K562 (cell line): ENCODE results near the gene TALDO1. TPM values are rescaled to one million over a fixed set of nuclear protein-coding genes. Genes with fewer than 3 reads are reported as not detected.
A peak's percentile ranks its signal among the peaks of the same experiment; 100 is the strongest.

Experiments used
- CAMTA2 ChIP-seq: fragments of 250-450 bp; sonication (Bioruptor Pico); conservative IDR thresholded peaks from 2 replicates; pipeline ENCODE4 v1.5.1; 2022
- CEBPG ChIP-seq, 3 experiments: fragments of 200-800 bp in 1 of 3; sonication (Bioruptor generic) in 1 of 3; sonication (generic) in 1 of 3; formaldehyde crosslinking in 1 of 3; IDR thresholded peaks in 2 of 3; conservative IDR thresholded peaks in 1 of 3; 2 replicates each; pipeline versions ENCODE4 v1.6.1 to v1.8.0; 2016 to 2022; ENCODE audit warnings: missing compliant biosample characterization in 2 of 3, missing genetic modification characterization in 2 of 3, mild to moderate bottlenecking in 1 of 3, missing genetic modification reagents in 1 of 3
- GATAD2B ChIP-seq: fragments of 450-650 bp; IDR thresholded peaks from 2 replicates; pipeline ENCODE4 v1.6.1; 2017; ENCODE audit warnings: mild to moderate bottlenecking, borderline replicate concordance
- KAT7 ChIP-seq: sonication (generic); formaldehyde crosslinking; IDR thresholded peaks from 2 replicates; pipeline ENCODE4 v1.8.0; 2022; ENCODE audit warnings: missing genetic modification reagents, mild to moderate bottlenecking, borderline replicate concordance
- KLF16 ChIP-seq: IDR thresholded peaks from 2 replicates; pipeline ENCODE4 v1.6.1; 2016; ENCODE audit warnings: antibody characterized with exemption
- L3MBTL2 ChIP-seq: fragments of 450-650 bp; IDR thresholded peaks from 2 replicates; pipeline ENCODE4 v1.6.1; 2016; ENCODE audit warnings: mild to moderate bottlenecking, moderate library complexity
- LEF1 ChIP-seq: fragments of 450-650 bp; IDR thresholded peaks from 2 replicates; pipeline ENCODE4 v1.6.1; 2016; ENCODE audit warnings: mild to moderate bottlenecking
- MAZ ChIP-seq, 2 experiments: fragments of 450-650 bp in 1 of 2; sonication (generic) in 1 of 2; formaldehyde crosslinking; IDR thresholded peaks in 1 of 2; conservative IDR thresholded peaks in 1 of 2; 2 replicates each; pipeline versions ENCODE4 v1.4.0 to v1.5.0; 2020; ENCODE audit warnings: mild to moderate bottlenecking in 1 of 2, missing genetic modification reagents in 1 of 2
- MXI1 ChIP-seq: IDR thresholded peaks from 2 replicates; pipeline ENCODE4 v1.6.1; 2011; ENCODE audit warnings: low read depth, mild to moderate bottlenecking, improper control_type of control experiment, low read length
- NCOA4 ChIP-seq: fragments of 450-650 bp; IDR thresholded peaks from 2 replicates; pipeline ENCODE4 v1.6.1; 2018; ENCODE audit warnings: mild to moderate bottlenecking; ENCODE audit not compliant: partially characterized antibody
- NFATC3 ChIP-seq: fragments of 450-650 bp; IDR thresholded peaks from 2 replicates; pipeline ENCODE4 v1.6.1; 2017; ENCODE audit warnings: mild to moderate bottlenecking
- RBM17 ChIP-seq: fragments of 200-400 bp; formaldehyde crosslinking; IDR thresholded peaks from 2 replicates; pipeline ENCODE4 v1.6.1; 2017; ENCODE audit warnings: low read depth, mild to moderate bottlenecking, low read length, borderline replicate concordance
- RFX5 ChIP-seq: IDR thresholded peaks from 2 replicates; pipeline ENCODE4 v1.6.1; 2011; ENCODE audit warnings: low read depth, mild to moderate bottlenecking, improper control_type of control experiment, low read length
- SRSF7 ChIP-seq: fragments of 200-400 bp; formaldehyde crosslinking; optimal IDR thresholded peaks from 2 replicates; pipeline ENCODE3; 2017; ENCODE audit warnings: mild to moderate bottlenecking, low read depth, low read length
- TARDBP ChIP-seq: fragments of 450-650 bp; IDR thresholded peaks from 2 replicates; pipeline ENCODE4 v1.6.1; 2016
- TBP ChIP-seq: optimal IDR thresholded peaks from 2 replicates; pipeline ENCODE3; 2011; ENCODE audit warnings: low read depth, low read length, improper control_type of control experiment
- VEZF1 ChIP-seq: fragments of 200-800 bp; sonication (Bioruptor generic); IDR thresholded peaks from 2 replicates; pipeline ENCODE4 v1.6.1; 2017; ENCODE audit warnings: missing genetic modification characterization, missing compliant biosample characterization
- ZBTB26 ChIP-seq: fragments of 450-650 bp; formaldehyde crosslinking; IDR thresholded peaks from 2 replicates; pipeline ENCODE4 v1.4.0; 2022; ENCODE audit warnings: missing genetic modification characterization
- ZFPM2 ChIP-seq: fragments of 250-450 bp; sonication (Bioruptor Pico); IDR thresholded peaks from 2 replicates; pipeline ENCODE4 v1.5.1; 2022; ENCODE audit warnings: mild to moderate bottlenecking
- ZNF699 ChIP-seq: fragments of 250-450 bp; sonication (Bioruptor Pico); IDR thresholded peaks from 2 replicates; pipeline ENCODE4 v1.8.0; 2021; ENCODE audit warnings: mild to moderate bottlenecking, moderate library complexity; ENCODE audit not compliant: insufficient replicate concordance
- ZNF76 ChIP-seq: fragments of 250-450 bp; sonication (Bioruptor Pico); IDR thresholded peaks from 2 replicates; pipeline ENCODE4 v1.4.0; 2020; ENCODE audit warnings: mild to moderate bottlenecking, moderate library complexity, borderline replicate concordance
- ZNF780A ChIP-seq: fragments of 250-450 bp; sonication (Bioruptor Pico); IDR thresholded peaks from 2 replicates; pipeline ENCODE4 v1.5.0; 2021; ENCODE audit warnings: mild to moderate bottlenecking
- ZNF785 ChIP-seq: fragments of 250-450 bp; sonication (Bioruptor Pico); IDR thresholded peaks from 2 replicates; pipeline ENCODE4 v1.4.0; 2020; ENCODE audit warnings: mild to moderate bottlenecking
- ZSCAN32 ChIP-seq: fragments of 450-650 bp; formaldehyde crosslinking; IDR thresholded peaks from 2 replicates; pipeline ENCODE4 v1.4.0; 2020; ENCODE audit warnings: mild to moderate bottlenecking, moderate library complexity
- polyA plus RNA-seq, 8 experiments: library from polyadenylated mRNA; depleted of rRNA in 4 of 8; stranded (reverse) in 5 of 8; unstranded in 3 of 8; fragments of >200 nt; fragmentation: Nextera tagmentation in 2 of 8; fragmentation: Illumina TruSeq in 1 of 8; extraction: Ambion mirVana in 2 of 8; extraction: Trizol in 1 of 8; gene quantifications; 2 replicates each; pipeline versions ENCODE4 v1.2.1 to v1.2.3, GENCODE V29; 2011 to 2014; ENCODE audit warnings: inconsistent platforms in 1 of 8, missing spikeins in 1 of 8
- total RNA-seq, 7 experiments: library from RNA; depleted of rRNA in 6 of 7; stranded (reverse); fragments of >200 nt in 6 of 7; fragmentation: Illumina TruSeq in 2 of 7; extraction: Trizol in 2 of 7; gene quantifications; 2 replicates each; pipeline versions ENCODE4 v1.2.1 to v1.2.3, GENCODE V29; 2011 to 2021; ENCODE audit warnings: low replicate concordance in 1 of 7
- TF ChIP-seq, protein P1 (sequence below): fragments of 200-400 bp; formaldehyde crosslinking; IDR thresholded peaks from 2 replicates; pipeline ENCODE4 v1.6.1; 2017; ENCODE audit warnings: mild to moderate bottlenecking, low read depth, low read length, moderate library complexity

The TALDO1 gene
- total and polyA plus RNA-seq, 9 of the 15 experiments (the other 6 are each of a cell fraction or from before 2014, with no cell fraction given) = 260 to 541 (median 441) TPM

DNA sequence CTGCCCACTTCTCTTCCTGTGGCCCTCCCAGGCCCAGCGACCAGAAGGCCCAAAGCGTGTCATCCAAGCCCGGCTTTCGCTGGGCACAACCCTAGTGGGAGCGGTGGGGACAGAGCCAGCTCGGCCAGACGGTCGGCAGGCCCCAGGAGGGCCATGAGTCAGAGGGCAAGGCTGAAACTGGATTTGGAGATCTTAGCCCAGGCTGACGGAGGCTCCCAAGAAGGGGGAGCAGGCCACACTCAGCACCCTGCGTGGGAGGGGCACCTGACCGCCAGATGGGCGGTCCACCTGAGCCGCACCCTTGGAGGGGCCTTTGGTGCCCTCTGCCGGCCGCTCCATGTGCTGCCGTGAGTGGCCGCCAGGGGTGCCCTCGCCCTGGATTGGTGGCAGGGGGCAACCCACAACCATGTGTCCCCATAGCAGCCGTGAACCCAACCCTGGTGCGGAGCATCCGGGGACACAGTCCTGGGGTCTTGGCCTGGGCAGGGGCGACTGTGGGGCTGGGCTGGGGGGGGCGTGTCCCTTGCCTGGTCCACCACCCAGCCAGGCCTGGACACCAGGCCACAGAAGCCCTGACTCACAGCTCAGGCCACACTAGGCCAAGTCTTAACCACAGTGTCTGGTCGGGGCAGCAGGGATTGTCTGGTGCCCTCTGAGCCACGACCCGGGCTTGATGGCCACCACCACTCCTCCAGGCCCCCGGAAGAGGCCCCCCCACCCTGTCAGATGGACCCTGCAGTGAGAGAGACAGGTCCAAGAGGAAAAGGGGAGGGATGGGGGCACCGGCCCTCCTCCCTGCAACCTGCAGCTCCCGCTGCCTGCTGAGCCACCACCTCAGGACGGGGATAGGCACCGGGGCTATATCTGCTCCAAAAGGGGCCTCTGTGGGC lies 19.2 kb upstream of the TALDO1 start (continued):
- TF ChIP-seq ZNF699 = no peak
- no peak for TF ChIP-seq RBM17
- no peak for TF ChIP-seq ZFPM2 (CRISPR knock-in tag)
- TF ChIP-seq MXI1 = no peak
- TF ChIP-seq ZNF785 = no peak
- TF ChIP-seq TARDBP = no peak
- TF ChIP-seq RFX5 = no peak
- TF ChIP-seq NCOA4 = no peak
- no peak for TF ChIP-seq NFATC3
- TF ChIP-seq KAT7 (CRISPR knock-in tag) = no peak
- TF ChIP-seq LEF1 = no peak
- TF ChIP-seq ZSCAN32 (CRISPR knock-in tag) = no peak
- TF ChIP-seq VEZF1 = peak; percentile 94
- peak; percentile 87 for TF ChIP-seq GATAD2B
- no peak; the same call in 1 of the 2 replicates for TF ChIP-seq CAMTA2 (CRISPR knock-in tag)
- TF ChIP-seq ZNF780A (CRISPR knock-in tag) = no peak
- TF ChIP-seq ZNF76 = 0 out of 2 replicates have a peak, but pooled peaks have one; percentile 45
- TF ChIP-seq ZBTB26 (CRISPR knock-in tag) = no peak
- TF ChIP-seq KLF16 = peak; percentile 87
- peak; percentile 94 for TF ChIP-seq MAZ (CRISPR knock-in tag; conservative IDR thresholded peaks at IDR 0.05 in 1 of 2, IDR thresholded peaks at IDR 0.05 in 1 of 2)
- TF ChIP-seq SRSF7 = no peak
- no peak for TF ChIP-seq TBP
- TF ChIP-seq L3MBTL2 = peak; percentile 64; the same call in 1 of the 2 replicates
- 0 out of 2 replicates have a peak, but pooled peaks have one; percentile 49 for TF ChIP-seq CEBPG (CRISPR knock-in tag; IDR thresholded peaks at IDR 0.05)
- no peak for TF ChIP-seq CEBPG (tag; conservative IDR thresholded peaks at IDR 0.05 in 1 of 2, IDR thresholded peaks at IDR 0.05 in 1 of 2)
- TF ChIP-seq, protein P1, sequence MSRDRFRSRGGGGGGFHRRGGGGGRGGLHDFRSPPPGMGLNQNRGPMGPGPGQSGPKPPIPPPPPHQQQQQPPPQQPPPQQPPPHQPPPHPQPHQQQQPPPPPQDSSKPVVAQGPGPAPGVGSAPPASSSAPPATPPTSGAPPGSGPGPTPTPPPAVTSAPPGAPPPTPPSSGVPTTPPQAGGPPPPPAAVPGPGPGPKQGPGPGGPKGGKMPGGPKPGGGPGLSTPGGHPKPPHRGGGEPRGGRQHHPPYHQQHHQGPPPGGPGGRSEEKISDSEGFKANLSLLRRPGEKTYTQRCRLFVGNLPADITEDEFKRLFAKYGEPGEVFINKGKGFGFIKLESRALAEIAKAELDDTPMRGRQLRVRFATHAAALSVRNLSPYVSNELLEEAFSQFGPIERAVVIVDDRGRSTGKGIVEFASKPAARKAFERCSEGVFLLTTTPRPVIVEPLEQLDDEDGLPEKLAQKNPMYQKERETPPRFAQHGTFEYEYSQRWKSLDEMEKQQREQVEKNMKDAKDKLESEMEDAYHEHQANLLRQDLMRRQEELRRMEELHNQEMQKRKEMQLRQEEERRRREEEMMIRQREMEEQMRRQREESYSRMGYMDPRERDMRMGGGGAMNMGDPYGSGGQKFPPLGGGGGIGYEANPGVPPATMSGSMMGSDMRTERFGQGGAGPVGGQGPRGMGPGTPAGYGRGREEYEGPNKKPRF = no peak
